Measurements from ENCODE around the gene HSBP1L1. TPM values are rescaled to one million over a fixed set of nuclear protein-coding genes. Genes with fewer than 3 reads are reported as not detected.

HSBP1L1 gene
- total and polyA plus RNA-seq, 4 donors = 12.2 to 61.0 (median 26.4) TPM

GRCh38 chr18:79954791-79955190, 9.7 kb upstream of the HSBP1L1 start:
- H3K9me3 ChIP-seq (ENCODE audit: control insufficient read depth in 4 of 4, low read length in 3 of 4) = no peaks in the 10 kb centered on the region
- no peak for TF ChIP-seq RAD21 (IDR thresholded peaks at IDR 0.05)
- TF ChIP-seq NR2F2 (IDR thresholded peaks at IDR 0.05) = no peak
- no peak for TF ChIP-seq TAF1 (conservative IDR thresholded peaks at IDR 0.05)
- TF ChIP-seq ATF3 (IDR thresholded peaks at IDR 0.05) = no peak
- TF ChIP-seq SP1 (IDR thresholded peaks at IDR 0.05) = no peak
- no peak for TF ChIP-seq HNF4A (conservative IDR thresholded peaks at IDR 0.05)
- TF ChIP-seq RXRA (IDR thresholded peaks at IDR 0.05) = no peak
- TF ChIP-seq FOXA2 (IDR thresholded peaks at IDR 0.05) = no peak
- TF ChIP-seq ZBTB33 (IDR thresholded peaks at IDR 0.05) = no peak
- TF ChIP-seq REST (IDR thresholded peaks at IDR 0.05) = no peak
- no peaks in the 10 kb centered on the region for H3K36me3 ChIP-seq (ENCODE audit: control insufficient read depth in 4 of 4, insufficient read depth in 3 of 4, low read depth in 1 of 4, low read length in 3 of 4)
- DNase-seq (ENCODE audit: low spot score) = peak; percentile 19
- no peak overlapping the region for H3K27ac ChIP-seq (ENCODE audit: low read depth in 1 of 2, low read length in 2 of 2)
- H3K9ac ChIP-seq (ENCODE audit: low read depth in 1 of 2, low read length in 2 of 2) = no peak overlapping the region
- H3K4me1 ChIP-seq (ENCODE audit: control insufficient read depth in 4 of 4, insufficient read depth in 4 of 4, low read length in 3 of 4) = peaks cover 2 to 13% (median 7%) of the 10 kb centered on the region in 4 donors
- 78% methylated on average over 5 of the region's 5 CpGs for WGBS
- H3K27me3 ChIP-seq (ENCODE audit: control insufficient read depth in 4 of 4, insufficient read depth in 4 of 4, low read length in 3 of 4) = no peaks in the 10 kb centered on the region
- no peak overlapping the region for H3K4me3 ChIP-seq (ENCODE audit: low read depth in 1 of 3, low read length in 3 of 3)

GRCh38 chr18:79955302-79956075, 9.0 kb upstream of the HSBP1L1 start:
- 92% methylated on average over 12 of the region's 12 CpGs for WGBS
- DNase-seq (ENCODE audit: low spot score) = no peak
- no peak overlapping the region for H3K4me3 ChIP-seq (ENCODE audit: low read depth in 1 of 3, low read length in 3 of 3)
- no peaks in the 10 kb centered on the region for H3K36me3 ChIP-seq (ENCODE audit: control insufficient read depth in 4 of 4, insufficient read depth in 3 of 4, low read depth in 1 of 4, low read length in 3 of 4)
- H3K27ac ChIP-seq (ENCODE audit: low read depth in 1 of 2, low read length in 2 of 2) = no peak overlapping the region
- peaks cover 0 to 9% (median 4%) of the 10 kb centered on the region in 4 donors for H3K4me1 ChIP-seq (ENCODE audit: control insufficient read depth in 4 of 4, insufficient read depth in 4 of 4, low read length in 3 of 4)
- H3K9ac ChIP-seq (ENCODE audit: low read depth in 1 of 2, low read length in 2 of 2) = no peak overlapping the region
- H3K9me3 ChIP-seq (ENCODE audit: control insufficient read depth in 4 of 4, low read length in 3 of 4) = no peaks in the 10 kb centered on the region
- no peaks in the 10 kb centered on the region for H3K27me3 ChIP-seq (ENCODE audit: control insufficient read depth in 4 of 4, insufficient read depth in 4 of 4, low read length in 3 of 4)
- TF ChIP-seq REST (IDR thresholded peaks at IDR 0.05) (no peak), RAD21 (IDR thresholded peaks at IDR 0.05) (no peak), YY1 (IDR thresholded peaks at IDR 0.05) (no peak), ATF3 (IDR thresholded peaks at IDR 0.05) (no peak), GABPA (IDR thresholded peaks at IDR 0.05 in 1 of 2, conservative IDR thresholded peaks at IDR 0.05 in 1 of 2) (no peak), FOXA1 (IDR thresholded peaks at IDR 0.05) (no peak), TAF1 (conservative IDR thresholded peaks at IDR 0.05) (no peak), RXRA (IDR thresholded peaks at IDR 0.05) (no peak), CTCF (IDR thresholded peaks at IDR 0.05; ENCODE audit: low read depth, low read length, missing input control) (no peak), JUND (IDR thresholded peaks at IDR 0.05) (no peak), HNF4G (IDR thresholded peaks at IDR 0.05) (no peak), FOXA2 (IDR thresholded peaks at IDR 0.05) (no peak), ZBTB33 (IDR thresholded peaks at IDR 0.05) (no peak)
